ENCODE results near the gene PLEKHA7.

DNA sequence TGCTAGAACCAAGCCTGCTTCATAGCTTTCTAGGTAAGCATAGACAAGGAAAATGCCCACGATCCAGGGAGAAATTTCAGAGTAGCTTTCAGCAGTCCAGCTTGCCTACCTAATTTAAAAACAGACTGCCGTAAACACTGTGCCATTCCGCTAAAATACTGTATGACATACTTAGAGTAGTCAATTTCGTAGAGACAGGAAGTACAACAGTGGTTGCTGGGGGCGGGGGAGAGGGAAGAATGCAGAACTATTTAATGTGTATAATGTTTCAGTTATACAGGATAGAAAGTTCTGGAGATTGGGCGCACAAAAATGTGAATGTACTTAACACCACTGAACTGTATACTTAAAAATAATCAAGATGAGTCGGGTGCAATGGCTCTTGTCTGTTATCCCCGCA is 219.1 kb downstream of the PLEKHA7 start:
- TF ChIP-seq, protein P1, sequence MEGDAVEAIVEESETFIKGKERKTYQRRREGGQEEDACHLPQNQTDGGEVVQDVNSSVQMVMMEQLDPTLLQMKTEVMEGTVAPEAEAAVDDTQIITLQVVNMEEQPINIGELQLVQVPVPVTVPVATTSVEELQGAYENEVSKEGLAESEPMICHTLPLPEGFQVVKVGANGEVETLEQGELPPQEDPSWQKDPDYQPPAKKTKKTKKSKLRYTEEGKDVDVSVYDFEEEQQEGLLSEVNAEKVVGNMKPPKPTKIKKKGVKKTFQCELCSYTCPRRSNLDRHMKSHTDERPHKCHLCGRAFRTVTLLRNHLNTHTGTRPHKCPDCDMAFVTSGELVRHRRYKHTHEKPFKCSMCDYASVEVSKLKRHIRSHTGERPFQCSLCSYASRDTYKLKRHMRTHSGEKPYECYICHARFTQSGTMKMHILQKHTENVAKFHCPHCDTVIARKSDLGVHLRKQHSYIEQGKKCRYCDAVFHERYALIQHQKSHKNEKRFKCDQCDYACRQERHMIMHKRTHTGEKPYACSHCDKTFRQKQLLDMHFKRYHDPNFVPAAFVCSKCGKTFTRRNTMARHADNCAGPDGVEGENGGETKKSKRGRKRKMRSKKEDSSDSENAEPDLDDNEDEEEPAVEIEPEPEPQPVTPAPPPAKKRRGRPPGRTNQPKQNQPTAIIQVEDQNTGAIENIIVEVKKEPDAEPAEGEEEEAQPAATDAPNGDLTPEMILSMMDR (IDR thresholded peaks at IDR 0.05) = no peak
- no peak for TF ChIP-seq ZFX (IDR thresholded peaks at IDR 0.05; ENCODE audit: borderline replicate concordance)
